Neuronal stem cell (in vitro differentiated cells): ENCODE results near the gene TRIM54.

Experiments used
- DNase-seq: peaks from one replicate; pipeline ENCODE4 v3.0.0-alpha.2; 2013; ENCODE audit warnings: low spot score
- H2AFZ ChIP-seq: one replicate; pipeline ENCODE4 v1.6.1; 2013; ENCODE audit warnings: mild to moderate bottlenecking, low read length, inconsistent platforms
- H2AK5ac ChIP-seq: 2 replicates; pipeline ENCODE4 v1.6.1; 2013; ENCODE audit warnings: low read depth, mild to moderate bottlenecking, inconsistent platforms, low read length, moderate library complexity, mixed read lengths
- H2BK120ac ChIP-seq: 2 replicates; pipeline ENCODE4 v1.6.1; 2013; ENCODE audit warnings: low read depth, mild to moderate bottlenecking, inconsistent platforms, low read length, moderate library complexity, mixed read lengths
- H2BK12ac ChIP-seq: one replicate; pipeline ENCODE4 v1.6.1; 2013; ENCODE audit warnings: low read length, inconsistent platforms
- H2BK15ac ChIP-seq: 2 replicates; pipeline ENCODE4 v1.6.1; 2013; ENCODE audit warnings: mild to moderate bottlenecking, low read length, inconsistent platforms, mixed read lengths
- H2BK5ac ChIP-seq: one replicate; pipeline ENCODE4 v1.6.1; 2013; ENCODE audit warnings: inconsistent platforms, mild to moderate bottlenecking, low read length, moderate library complexity
- H3K14ac ChIP-seq: one replicate; pipeline ENCODE4 v1.6.1; 2013; ENCODE audit warnings: low read length, inconsistent platforms
- H3K18ac ChIP-seq: 2 replicates; pipeline ENCODE4 v1.6.1; 2013; ENCODE audit warnings: low read length, inconsistent platforms
- H3K23ac ChIP-seq: 2 replicates; pipeline ENCODE4 v1.6.1; 2013; ENCODE audit warnings: low read depth, mild to moderate bottlenecking, mixed read lengths, low read length, inconsistent platforms; ENCODE audit not compliant: poor library complexity
- H3K27ac ChIP-seq: replicated peaks from 3 replicates; pipeline ENCODE4 v1.5.1; 2013; ENCODE audit warnings: low read length, inconsistent platforms
- H3K27me3 ChIP-seq, 3 experiments: 2 replicates each; pipeline ENCODE4 v1.6.1; 2013; ENCODE audit warnings: low read length in 3 of 3, mild to moderate bottlenecking in 2 of 3, inconsistent platforms in 1 of 3, low read depth in 1 of 3, mixed read lengths in 1 of 3, moderate library complexity in 1 of 3; ENCODE audit not compliant: control insufficient read depth in 3 of 3, insufficient read depth in 3 of 3
- H3K36me3 ChIP-seq, 2 donors: replicated peaks in 1 of 2; 2 replicates each; pipeline ENCODE4 v1.6.1; 2013; ENCODE audit warnings: low read length in 2 of 2; ENCODE audit not compliant: control insufficient read depth in 2 of 2, insufficient read depth in 2 of 2
- H3K4ac ChIP-seq: 2 replicates; pipeline ENCODE4 v1.6.1; 2013; ENCODE audit warnings: inconsistent platforms, mild to moderate bottlenecking, low read length, moderate library complexity
- H3K4me1 ChIP-seq, 2 donors: 1 replicate in 1 of 2; 2 replicates in 1 of 2; pipeline ENCODE4 v1.6.1; 2013; ENCODE audit warnings: low read length in 2 of 2, low read depth in 1 of 2; ENCODE audit not compliant: control insufficient read depth in 2 of 2, insufficient read depth in 1 of 2
- H3K4me2 ChIP-seq: one replicate; pipeline ENCODE4 v1.6.1; 2013; ENCODE audit warnings: mild to moderate bottlenecking, low read length, inconsistent platforms; ENCODE audit not compliant: insufficient read depth, poor library complexity, severe bottlenecking
- H3K4me3 ChIP-seq, 2 donors: 2 replicates each; pipeline ENCODE4 v1.5.1; 2013; ENCODE audit warnings: low read length in 2 of 2, mild to moderate bottlenecking in 2 of 2, inconsistent platforms in 1 of 2, moderate library complexity in 1 of 2
- H3K79me1 ChIP-seq: one replicate; pipeline ENCODE4 v1.6.1; 2013; ENCODE audit warnings: low read depth, mild to moderate bottlenecking, inconsistent platforms, low read length, moderate library complexity
- H3K9ac ChIP-seq: one replicate; pipeline ENCODE4 v1.6.1; 2013; ENCODE audit warnings: mild to moderate bottlenecking, low read depth, low read length, inconsistent platforms; ENCODE audit not compliant: poor library complexity
- H3K9me3 ChIP-seq, 2 donors: replicated peaks in 1 of 2; 2 replicates each; pipeline versions ENCODE3 to v1.6.1; 2013; ENCODE audit warnings: low read length in 2 of 2, mild to moderate bottlenecking in 2 of 2, inconsistent platforms in 1 of 2, low read depth in 1 of 2, mixed read lengths in 1 of 2, moderate library complexity in 1 of 2; ENCODE audit not compliant: control insufficient read depth in 2 of 2, insufficient read depth in 1 of 2
- H4K8ac ChIP-seq: one replicate; pipeline ENCODE4 v1.6.1; 2013; ENCODE audit warnings: low read depth, mild to moderate bottlenecking, inconsistent platforms, low read length, moderate library complexity
- H4K91ac ChIP-seq: one replicate; pipeline ENCODE4 v1.6.1; 2013; ENCODE audit warnings: low read length, low read depth, mild to moderate bottlenecking, inconsistent platforms; ENCODE audit not compliant: poor library complexity
- WGBS, 2 donors: extraction: QIAGEN DNeasy Blood & Tissue Kit; methylation state at CpG; one replicate each; pipeline ENCODE4 v1.1.7; 2013; ENCODE audit warnings: missing lambda C conversion rate in 2 of 2, mixed read lengths in 1 of 2; ENCODE audit not compliant: insufficient read length in 2 of 2, insufficient replicate concordance in 1 of 2; ENCODE audit errors: extremely low coverage in 2 of 2; 5-methylcytosine and 5-hydroxymethylcytosine counted together

TRIM54 gene

DNA sequence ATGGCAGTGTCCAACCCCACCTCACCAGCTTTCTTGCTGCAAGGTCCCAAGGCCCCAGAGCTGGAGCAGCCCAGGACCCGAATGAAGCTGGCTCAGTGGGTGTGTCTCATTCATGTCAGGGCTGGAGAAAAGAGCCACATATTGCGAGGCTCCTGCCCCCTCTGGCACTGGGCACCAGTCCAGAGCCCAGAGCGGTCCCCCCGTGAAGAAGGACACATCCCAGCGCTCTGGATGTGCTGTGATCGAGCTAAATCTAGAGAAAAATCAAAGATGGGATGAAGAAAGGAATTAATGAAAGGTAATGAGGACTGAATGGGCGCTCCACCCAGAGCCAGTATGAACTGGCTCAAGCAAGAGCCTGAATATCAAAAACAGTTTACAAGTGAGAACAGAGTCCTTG is 53.9 kb downstream of the TRIM54 start:
- no peak overlapping the region for H4K8ac ChIP-seq
- H3K36me3 ChIP-seq = peaks cover 43 to 94% of the 10 kb centered on the region in 2 donors

DNA sequence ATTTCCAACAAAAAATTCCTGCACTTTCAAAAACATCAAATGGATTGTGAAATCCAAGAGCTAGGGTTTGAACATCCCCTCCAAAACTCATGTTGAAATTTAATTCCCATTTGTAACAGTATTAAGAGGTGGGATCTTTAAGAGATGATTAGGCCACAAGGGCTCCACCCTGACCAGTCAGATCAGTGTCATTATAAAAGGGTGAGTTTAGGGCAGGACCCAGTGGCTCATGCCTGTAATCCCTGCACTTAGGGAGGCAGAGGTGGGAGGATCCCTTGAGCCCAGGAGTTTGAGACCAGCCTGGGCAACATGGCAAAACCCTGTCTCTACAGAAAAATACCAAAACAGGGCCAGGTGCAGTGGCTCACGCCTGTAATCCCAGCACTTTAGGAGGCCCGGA is 65.4 kb downstream of the TRIM54 start:
- H3K4ac ChIP-seq = no peak overlapping the region
- H3K27me3 ChIP-seq = no peaks in the 10 kb centered on the region
- DNase-seq = no peak
- no peak overlapping the region for H3K4me2 ChIP-seq
- H2BK15ac ChIP-seq = no peak overlapping the region
- no peak overlapping the region for H3K18ac ChIP-seq
- H3K79me1 ChIP-seq = peaks cover 7% of the 10 kb centered on the region
- H2AK5ac ChIP-seq = no peak overlapping the region
- no peak overlapping the region for H4K91ac ChIP-seq
- no peak overlapping the region for H3K9ac ChIP-seq
- no peak overlapping the region for H4K8ac ChIP-seq
- no peak overlapping the region for H2BK12ac ChIP-seq
- no CpG with 5 or more reads among the region's 2 CpGs for WGBS, 2 donors
- no peak overlapping the region for H3K27ac ChIP-seq
- no peak overlapping the region for H3K14ac ChIP-seq
- H2AFZ ChIP-seq = no peak overlapping the region
- no peak overlapping the region for H3K23ac ChIP-seq
- no peaks in the 10 kb centered on the region for H3K4me1 ChIP-seq
- H3K9me3 ChIP-seq = no peaks in the 10 kb centered on the region
- no peak overlapping the region for H3K4me3 ChIP-seq
- no peak overlapping the region for H2BK120ac ChIP-seq
- H3K36me3 ChIP-seq = peaks cover 2 to 33% of the 10 kb centered on the region in 2 donors
- H2BK5ac ChIP-seq = no peak overlapping the region

More for the DNA sequence above, 53.9 kb downstream of the TRIM54 start:
- Histone ChIP-seq H3K4ac (no peak overlapping the region), H3K4me2 (no peak overlapping the region), H3K9me3 (no peaks in the 10 kb centered on the region), H3K14ac (no peak overlapping the region), H3K79me1 (no peaks in the 10 kb centered on the region), H3K4me1 (no peaks in the 10 kb centered on the region), H4K91ac (no peak overlapping the region), H3K9ac (no peak overlapping the region), H3K27ac (no peak overlapping the region), H3K27me3 (no peaks in the 10 kb centered on the region), H2BK5ac (no peak overlapping the region), H2AK5ac (no peak overlapping the region), H2BK120ac (no peak overlapping the region), H2BK12ac (no peak overlapping the region), H3K23ac (peak overlapping the region; percentile 20), H3K4me3 (no peak overlapping the region), H3K18ac (no peak overlapping the region), H2AFZ (no peak overlapping the region), H2BK15ac (no peak overlapping the region)
- no CpG with 5 or more reads among the region's 7 CpGs for WGBS, 2 donors
- DNase-seq = no peak

GRCh38 chr2:27350106-27350693 is 68.0 kb downstream of the TRIM54 start:
- no peak for DNase-seq
- H2AFZ ChIP-seq = no peak overlapping the region
- no peak overlapping the region for H2BK12ac ChIP-seq
- H3K14ac ChIP-seq = no peak overlapping the region
- no peak overlapping the region for H2BK5ac ChIP-seq
- H2BK15ac ChIP-seq = no peak overlapping the region
- no peak overlapping the region for H4K8ac ChIP-seq
- no CpG with 5 or more reads among the region's 7 CpGs for WGBS, 2 donors
- no peak overlapping the region for H4K91ac ChIP-seq
- H3K4ac ChIP-seq = no peak overlapping the region
- no peaks in the 10 kb centered on the region for H3K9me3 ChIP-seq
- H3K4me1 ChIP-seq = no peaks in the 10 kb centered on the region
- H3K4me2 ChIP-seq = no peak overlapping the region
- peaks cover 2 to 22% of the 10 kb centered on the region in 2 donors for H3K36me3 ChIP-seq
- peaks cover 9% of the 10 kb centered on the region for H3K79me1 ChIP-seq
- no peak overlapping the region for H3K27ac ChIP-seq
- H2BK120ac ChIP-seq = no peak overlapping the region
- H3K23ac ChIP-seq = no peak overlapping the region
- no peaks in the 10 kb centered on the region for H3K27me3 ChIP-seq
- H3K18ac ChIP-seq = no peak overlapping the region
- no peak overlapping the region for H3K9ac ChIP-seq
- H3K4me3 ChIP-seq = no peak overlapping the region
- no peak overlapping the region for H2AK5ac ChIP-seq

DNA sequence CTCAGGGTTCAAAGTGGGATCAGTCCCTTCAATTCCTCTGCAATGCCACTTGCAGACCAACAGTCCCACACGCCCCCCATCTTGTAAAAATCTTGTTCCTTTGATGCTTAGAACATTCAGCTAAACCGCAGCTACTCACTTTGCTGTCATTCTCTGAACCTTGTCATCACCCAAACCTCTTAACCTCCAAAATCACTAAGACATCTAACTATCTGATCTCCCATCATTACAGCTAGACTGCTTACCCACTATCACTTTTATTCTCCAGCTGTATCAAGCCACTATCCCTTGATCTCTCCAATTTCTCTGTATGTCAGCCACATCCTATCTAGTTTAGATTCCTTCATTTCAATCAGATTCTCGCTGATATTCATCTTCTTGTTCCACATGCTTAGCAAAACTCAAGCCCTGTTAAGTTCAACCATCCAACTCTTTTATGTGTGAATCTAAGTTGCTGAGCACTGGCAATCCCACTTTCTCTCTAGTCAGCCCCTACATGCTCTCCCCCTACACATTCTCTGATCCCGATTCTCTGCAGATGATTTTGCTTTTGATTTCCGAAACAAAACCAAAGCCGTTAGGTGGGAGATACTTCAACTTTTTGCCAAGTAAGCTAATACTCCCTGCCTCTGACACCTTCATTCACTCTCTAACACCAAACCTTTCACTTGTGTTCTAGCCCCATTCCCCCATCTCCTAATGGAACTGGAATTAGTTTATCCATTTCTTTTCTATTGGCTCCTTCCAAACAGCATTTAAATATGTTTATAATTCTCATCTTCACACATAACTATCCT is 69.8 kb downstream of the TRIM54 start:
- no peak for DNase-seq
- H3K14ac ChIP-seq = no peak overlapping the region
- peaks cover 2 to 22% of the 10 kb centered on the region in 2 donors for H3K36me3 ChIP-seq
- H3K9ac ChIP-seq = no peak overlapping the region
- H4K8ac ChIP-seq = no peak overlapping the region
- H3K4me1 ChIP-seq = peaks cover 0 to 3% of the 10 kb centered on the region in 2 donors
- WGBS, 2 donors = no CpG with 5 or more reads among the region's 6 CpGs
- no peak overlapping the region for H4K91ac ChIP-seq
- no peaks in the 10 kb centered on the region for H3K9me3 ChIP-seq
- H3K27ac ChIP-seq = no peak overlapping the region
- no peak overlapping the region for H2AFZ ChIP-seq
- no peak overlapping the region for H3K4me2 ChIP-seq
- H3K4me3 ChIP-seq = no peak overlapping the region
- H3K27me3 ChIP-seq = no peaks in the 10 kb centered on the region
- no peak overlapping the region for H2AK5ac ChIP-seq
- no peak overlapping the region for H3K23ac ChIP-seq
- H2BK15ac ChIP-seq = no peak overlapping the region
- no peak overlapping the region for H2BK12ac ChIP-seq
- H3K4ac ChIP-seq = no peak overlapping the region
- peaks cover 10% of the 10 kb centered on the region for H3K79me1 ChIP-seq
- no peak overlapping the region for H3K18ac ChIP-seq
- H2BK120ac ChIP-seq = no peak overlapping the region
- no peak overlapping the region for H2BK5ac ChIP-seq
